IPS-18a (cell line): ENCODE data around the gene PCAT7.

Source experiments
- H3K27ac ChIP-seq: one replicate; pipeline ENCODE4 v1.5.1; 2013; ENCODE audit warnings: low read length
- H3K27me3 ChIP-seq: one replicate; pipeline ENCODE4 v1.6.1; 2013; ENCODE audit warnings: mild to moderate bottlenecking, low read length; ENCODE audit not compliant: control insufficient read depth, insufficient read depth
- H3K36me3 ChIP-seq: one replicate; pipeline ENCODE4 v1.6.1; 2013; ENCODE audit warnings: low read depth, low read length; ENCODE audit not compliant: control insufficient read depth
- H3K4me1 ChIP-seq: one replicate; pipeline ENCODE4 v1.6.1; 2013; ENCODE audit warnings: low read depth, low read length; ENCODE audit not compliant: control insufficient read depth
- H3K4me3 ChIP-seq: one replicate; pipeline ENCODE4 v1.5.1; 2013; ENCODE audit warnings: low read length
- H3K9ac ChIP-seq: one replicate; pipeline ENCODE4 v1.6.1; 2013; ENCODE audit warnings: mild to moderate bottlenecking, low read length, moderate library complexity
- H3K9me3 ChIP-seq: one replicate; pipeline ENCODE4 v1.6.1; 2013; ENCODE audit warnings: low read depth, low read length; ENCODE audit not compliant: control insufficient read depth

The PCAT7 gene

GRCh38 chr9:94566550-94566949, 11.7 kb downstream of the PCAT7 start:
- Histone ChIP-seq H3K9me3 (no peaks in the 10 kb centered on the region), H3K9ac (no peak overlapping the region), H3K36me3 (peaks cover 7% of the 10 kb centered on the region), H3K4me3 (no peak overlapping the region), H3K27ac (no peak overlapping the region), H3K27me3 (no peaks in the 10 kb centered on the region), H3K4me1 (peaks cover 7% of the 10 kb centered on the region)

DNA sequence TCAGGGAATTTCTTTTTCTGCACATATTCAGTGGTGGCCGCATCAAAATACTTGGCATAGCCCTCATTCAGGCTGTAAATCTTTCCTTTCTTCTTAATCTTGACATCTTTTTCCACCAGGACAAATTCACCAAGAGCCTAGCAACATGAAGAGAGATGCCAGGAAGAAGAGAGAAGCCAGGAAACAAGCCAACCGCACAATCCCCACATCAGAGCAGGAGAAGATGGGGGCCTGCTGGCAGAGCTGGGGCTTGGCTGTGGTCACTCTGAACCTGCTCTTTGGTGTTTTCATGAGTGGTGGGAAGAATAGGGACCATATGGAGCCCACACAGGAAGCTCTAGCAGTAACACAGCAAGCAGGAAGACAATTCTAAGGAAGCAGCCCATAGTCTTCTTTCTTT, 12.4 kb downstream of the PCAT7 start:
- Histone ChIP-seq H3K9me3 (no peaks in the 10 kb centered on the region), H3K4me1 (peaks cover 7% of the 10 kb centered on the region), H3K9ac (no peak overlapping the region), H3K4me3 (no peak overlapping the region), H3K27ac (no peak overlapping the region), H3K36me3 (peaks cover 7% of the 10 kb centered on the region), H3K27me3 (peaks cover under 1% of the 10 kb centered on the region)

- no peaks in the 10 kb centered on the region for H3K36me3 ChIP-seq
- no peak overlapping the region for H3K27ac ChIP-seq
- peaks cover 4% of the 10 kb centered on the region for H3K27me3 ChIP-seq
- H3K4me1 ChIP-seq: peaks cover 7% of the 10 kb centered on the region
- no peaks in the 10 kb centered on the region for H3K9me3 ChIP-seq
- H3K9ac ChIP-seq: no peak overlapping the region
- H3K4me3 ChIP-seq: no peak overlapping the region
These were observed 13.5 kb downstream of the PCAT7 start for GRCh38 chr9:94568250-94568889.

DNA sequence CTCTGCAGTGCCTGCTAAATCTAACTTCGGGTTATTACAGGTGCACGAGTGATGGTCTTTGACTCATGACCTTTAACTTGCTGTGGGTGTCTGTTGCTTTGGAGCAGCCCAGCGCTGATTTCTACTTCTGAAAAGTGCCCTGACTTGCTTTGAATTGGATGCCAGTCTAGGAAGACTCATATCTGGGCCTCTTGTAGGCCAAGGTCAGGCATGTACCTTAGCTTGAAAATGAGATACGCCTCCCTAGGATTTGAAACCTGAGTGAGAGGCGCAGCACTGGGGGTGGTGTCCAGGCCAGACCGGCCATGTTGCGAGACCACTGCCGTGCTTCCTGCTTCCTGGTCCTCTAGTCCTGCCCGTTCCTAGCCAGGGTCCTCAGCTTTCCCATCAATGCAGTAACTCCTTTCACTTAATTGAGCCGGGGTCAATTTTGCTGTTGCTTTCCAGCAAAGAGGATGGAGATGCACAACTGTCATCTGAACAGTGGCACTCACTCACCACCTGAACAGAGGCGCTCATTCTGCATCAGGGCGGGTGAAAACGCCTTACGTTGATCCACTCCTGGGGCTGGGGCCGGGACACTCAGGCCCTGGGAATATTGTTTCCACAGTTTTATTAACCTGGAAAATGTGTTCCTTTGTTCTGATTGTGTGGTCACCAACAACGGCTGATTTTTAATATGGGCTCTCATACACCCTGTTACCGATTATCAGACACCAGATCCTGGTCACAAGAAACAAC, 14.3 kb downstream of the PCAT7 start:
- no peak overlapping the region for H3K4me3 ChIP-seq
- no peak overlapping the region for H3K9ac ChIP-seq
- no peaks in the 10 kb centered on the region for H3K9me3 ChIP-seq
- H3K27ac ChIP-seq: no peak overlapping the region
- peaks cover 4% of the 10 kb centered on the region for H3K27me3 ChIP-seq
- peaks cover 7% of the 10 kb centered on the region for H3K4me1 ChIP-seq
- H3K36me3 ChIP-seq: no peaks in the 10 kb centered on the region

DNA sequence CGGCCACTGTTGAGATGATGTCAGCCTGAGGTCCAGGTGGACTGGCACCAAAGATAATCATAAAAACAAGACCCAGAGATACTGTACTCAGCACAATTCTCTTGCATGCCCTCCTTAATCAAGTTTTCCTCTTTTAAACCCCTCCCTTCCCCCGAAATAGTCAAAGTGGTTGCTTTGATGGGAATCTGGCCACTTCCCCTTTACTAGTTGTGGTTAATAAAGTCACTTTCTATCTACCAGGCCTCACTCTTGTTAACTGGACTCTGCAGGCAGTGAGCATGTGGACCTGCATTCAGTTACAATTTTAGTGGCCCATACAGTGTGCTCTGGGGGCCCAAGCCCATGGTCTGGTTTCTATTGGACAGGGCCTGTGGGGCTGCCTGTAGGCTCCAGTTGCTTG, 21.2 kb downstream of the PCAT7 start:
- Histone ChIP-seq H3K27ac (no peak overlapping the region), H3K9ac (no peak overlapping the region), H3K36me3 (no peaks in the 10 kb centered on the region), H3K4me3 (no peak overlapping the region), H3K27me3 (peaks cover 4% of the 10 kb centered on the region), H3K4me1 (no peaks in the 10 kb centered on the region), H3K9me3 (no peaks in the 10 kb centered on the region)

DNA sequence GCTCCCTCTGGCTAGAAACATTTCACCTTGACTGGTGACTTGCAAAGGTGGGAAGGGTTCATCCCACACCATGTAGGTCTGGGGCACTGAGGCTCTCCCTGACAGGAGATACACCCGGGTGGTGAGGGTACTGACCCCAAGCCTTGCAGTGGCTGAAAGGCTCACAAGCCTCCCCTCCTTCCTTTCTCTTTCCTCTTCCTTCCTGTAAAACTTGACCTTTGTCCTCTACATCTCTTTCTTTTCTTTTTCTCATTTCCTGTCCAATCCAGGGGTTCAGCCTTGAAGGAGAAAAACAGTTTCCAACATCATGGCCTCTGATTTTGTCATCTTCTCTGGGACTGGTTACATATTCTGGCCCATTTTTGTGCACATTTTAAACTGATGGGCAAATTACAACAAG, 22.2 kb downstream of the PCAT7 start:
- no peaks in the 10 kb centered on the region for H3K9me3 ChIP-seq
- no peak overlapping the region for H3K4me3 ChIP-seq
- H3K27me3 ChIP-seq: peaks cover 4% of the 10 kb centered on the region
- H3K4me1 ChIP-seq: no peaks in the 10 kb centered on the region
- no peaks in the 10 kb centered on the region for H3K36me3 ChIP-seq
- no peak overlapping the region for H3K27ac ChIP-seq
- no peak overlapping the region for H3K9ac ChIP-seq

- H3K9me3 ChIP-seq: no peaks in the 10 kb centered on the region
- no peak overlapping the region for H3K9ac ChIP-seq
- no peaks in the 10 kb centered on the region for H3K36me3 ChIP-seq
- H3K4me3 ChIP-seq: no peak overlapping the region
- H3K4me1 ChIP-seq: no peaks in the 10 kb centered on the region
- no peak overlapping the region for H3K27ac ChIP-seq
- H3K27me3 ChIP-seq: peaks cover under 1% of the 10 kb centered on the region
These were observed 22.7 kb downstream of the PCAT7 start for GRCh38 chr9:94577571-94577970.

DNA sequence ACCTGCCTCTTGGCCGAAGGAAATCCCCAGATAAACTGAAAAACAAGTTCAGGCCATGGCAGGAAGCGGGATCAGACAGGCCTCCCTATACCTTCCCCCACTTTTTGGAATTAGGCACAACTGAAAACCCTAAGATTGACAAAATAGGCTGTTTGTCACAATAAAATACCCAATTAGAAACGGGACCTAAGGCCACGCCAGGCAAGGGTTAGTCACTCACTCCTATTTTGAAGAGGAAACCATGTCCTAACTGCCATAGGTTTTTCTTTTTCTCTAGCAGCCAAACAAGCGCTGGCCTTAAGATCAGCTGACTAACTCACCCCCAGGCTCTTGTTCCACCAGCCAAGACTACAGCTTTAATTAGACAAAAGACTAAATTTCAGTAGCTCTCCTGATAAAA, 26.8 kb downstream of the PCAT7 start:
- H3K4me1 ChIP-seq: no peaks in the 10 kb centered on the region
- H3K27me3 ChIP-seq: no peaks in the 10 kb centered on the region
- H3K27ac ChIP-seq: no peak overlapping the region
- no peaks in the 10 kb centered on the region for H3K36me3 ChIP-seq
- H3K9ac ChIP-seq: no peak overlapping the region
- H3K4me3 ChIP-seq: no peak overlapping the region
- no peaks in the 10 kb centered on the region for H3K9me3 ChIP-seq

GRCh38 chr9:94584555-94584954, 29.7 kb downstream of the PCAT7 start:
- Histone ChIP-seq H3K36me3 (no peaks in the 10 kb centered on the region), H3K27me3 (no peaks in the 10 kb centered on the region), H3K9ac (no peak overlapping the region), H3K9me3 (no peaks in the 10 kb centered on the region), H3K27ac (no peak overlapping the region), H3K4me3 (no peak overlapping the region), H3K4me1 (no peaks in the 10 kb centered on the region)

GRCh38 chr9:94586316-94586715, 31.4 kb downstream of the PCAT7 start:
- Histone ChIP-seq H3K4me1 (no peaks in the 10 kb centered on the region), H3K27ac (no peak overlapping the region), H3K9ac (no peak overlapping the region), H3K4me3 (no peak overlapping the region), H3K27me3 (no peaks in the 10 kb centered on the region), H3K9me3 (no peaks in the 10 kb centered on the region), H3K36me3 (no peaks in the 10 kb centered on the region)

DNA sequence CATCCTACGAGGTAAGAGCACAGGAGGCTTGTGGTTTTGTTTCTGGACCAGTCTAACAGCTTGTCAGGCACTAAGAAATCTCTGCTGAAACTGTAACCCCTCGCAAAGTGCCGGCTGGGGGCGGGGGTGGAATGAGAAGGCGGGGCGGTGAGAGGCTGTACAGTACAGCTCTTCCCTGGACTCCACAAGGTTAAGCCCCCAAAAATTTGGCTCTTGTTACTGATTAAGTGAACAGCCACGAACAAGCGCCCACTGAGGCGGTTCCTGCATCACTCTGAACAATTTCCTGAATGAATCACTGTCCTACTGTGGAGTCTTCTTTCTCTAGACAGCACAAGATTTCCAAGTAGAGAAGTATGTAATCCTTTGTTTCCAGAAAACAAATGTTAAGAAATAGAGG, 31.9 kb downstream of the PCAT7 start:
- Histone ChIP-seq H3K4me1 (no peaks in the 10 kb centered on the region), H3K9ac (no peak overlapping the region), H3K27me3 (no peaks in the 10 kb centered on the region), H3K4me3 (no peak overlapping the region), H3K36me3 (no peaks in the 10 kb centered on the region), H3K9me3 (no peaks in the 10 kb centered on the region), H3K27ac (no peak overlapping the region)

DNA sequence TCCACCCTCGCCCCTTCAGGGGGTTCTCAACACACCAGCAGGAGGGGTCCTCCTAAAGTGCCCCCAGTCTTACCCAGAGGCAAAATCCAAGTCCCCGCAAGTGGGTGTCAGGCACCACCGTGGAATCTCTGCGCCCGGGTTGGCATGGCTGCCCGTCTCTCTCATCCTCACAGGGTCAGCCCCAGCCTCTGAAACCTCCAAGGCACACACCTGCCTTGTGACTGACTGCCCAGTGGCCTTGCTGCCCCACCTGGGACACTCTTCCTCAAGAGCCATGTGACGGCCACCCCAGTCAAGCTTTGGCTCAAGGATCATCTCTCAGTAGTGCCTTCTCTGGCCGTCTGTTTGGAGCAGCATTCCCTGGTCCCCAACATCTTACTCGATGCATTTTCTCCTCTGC, 33.8 kb downstream of the PCAT7 start:
- Histone ChIP-seq H3K9ac (no peak overlapping the region), H3K4me3 (no peak overlapping the region), H3K4me1 (no peaks in the 10 kb centered on the region), H3K27ac (no peak overlapping the region), H3K27me3 (no peaks in the 10 kb centered on the region), H3K9me3 (no peaks in the 10 kb centered on the region), H3K36me3 (no peaks in the 10 kb centered on the region)
